WTC11 (cell line): Measurements from ENCODE around the gene SECISBP2.

ENCODE experiments used
- CTCF ChIP-seq: fragments of 200-600 bp; IDR thresholded peaks from 2 replicates; pipeline ENCODE4 v1.8.0; 2022; ENCODE audit warnings: antibody characterized with exemption
- ZNF138 ChIP-seq: sonication (generic); formaldehyde crosslinking; conservative IDR thresholded peaks from 2 replicates; pipeline ENCODE4 v1.8.1; 2022; ENCODE audit warnings: mild to moderate bottlenecking, moderate library complexity, missing genetic modification reagents

DNA sequence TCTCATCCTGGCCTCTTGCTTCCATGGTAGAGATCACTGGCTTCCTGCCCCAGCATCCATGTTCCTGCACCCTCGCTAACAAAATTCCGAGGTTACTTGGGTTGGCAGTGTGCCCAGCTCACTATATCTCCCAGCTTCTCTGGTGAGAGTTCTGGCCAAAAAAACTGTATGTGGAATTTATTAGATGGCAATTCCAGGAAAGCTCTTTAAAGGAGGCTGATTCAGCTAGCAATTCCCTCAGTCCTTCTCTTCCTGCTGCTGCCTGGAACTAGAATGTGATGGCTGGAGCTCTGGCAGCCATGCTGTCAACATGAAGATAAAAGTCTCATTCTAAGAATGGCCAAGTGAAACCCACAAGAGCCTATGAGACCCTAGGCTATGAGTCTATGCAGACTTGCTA lies 88.8 kb downstream of the SECISBP2 start:
- TF ChIP-seq CTCF = no peak
- no peak for TF ChIP-seq ZNF138 (CRISPR knock-in tag)
